B cell (primary cell): ENCODE measurements around the gene CYFIP2. TPM values are rescaled to one million over a fixed set of nuclear protein-coding genes. Genes with fewer than 3 reads are reported as not detected.

Experiments
- ATAC-seq: fragments of 200-7000 bp; cut with Tn5 transposase; one replicate; pipeline ENCODE4 v1.10.0; 2021; ENCODE audit warnings: low read depth, mild to moderate bottlenecking, moderate number of reproducible peaks, moderate library complexity
- CTCF ChIA-PET: fragments of 350-600 bp; sonication (Branson Sonifier 250); formaldehyde crosslinking; loops from one replicate; lab custom pipeline; 2021; ENCODE audit warnings: antibody characterized with exemption, inconsistent platforms; lab: Charles Lee
- POLR2A ChIA-PET: fragments of 350-600 bp; sonication (Branson Sonifier 250); formaldehyde crosslinking; loops from one replicate; lab custom pipeline; 2021; ENCODE audit warnings: antibody characterized with exemption; lab: Charles Lee
- DNase-seq: peaks from one replicate; pipeline ENCODE4 v3.0.0; 2013
- H2AFZ ChIP-seq: 2 replicates; pipeline ENCODE4 v1.6.1; 2012; ENCODE audit warnings: mild to moderate bottlenecking, low read depth, low read length; ENCODE audit not compliant: insufficient read depth, poor library complexity, severe bottlenecking
- H3K27ac ChIP-seq, 2 donors: 1 replicate in 1 of 2; 2 replicates in 1 of 2; pipeline ENCODE4 v1.5.1; 2012 to 2013; ENCODE audit warnings: low read length in 2 of 2, mild to moderate bottlenecking in 2 of 2, moderate library complexity in 1 of 2
- H3K27me3 ChIP-seq, 4 experiments: fragments of 200-600 bp in 1 of 4; sonication (generic) in 1 of 4; replicated peaks in 1 of 4; 1 replicate in 2 of 4; 2 replicates in 2 of 4; pipeline versions ENCODE4 v1.6.1 to v1.7.0; 2013 to 2016; ENCODE audit warnings: low read length in 3 of 4, mild to moderate bottlenecking in 2 of 4, mixed read lengths in 1 of 4, moderate library complexity in 1 of 4; ENCODE audit not compliant: insufficient read depth in 4 of 4, control insufficient read depth in 3 of 4; ENCODE audit errors: control extremely low read depth in 1 of 4
- H3K36me3 ChIP-seq, 2 experiments: replicated peaks in 1 of 2; 1 replicate in 1 of 2; 2 replicates in 1 of 2; pipeline versions ENCODE4 v1.6.1 to v1.7.1; 2013; ENCODE audit warnings: low read length in 1 of 2; ENCODE audit not compliant: insufficient read depth in 2 of 2, control insufficient read depth in 1 of 2; ENCODE audit errors: control extremely low read depth in 1 of 2, extremely low read depth in 1 of 2
- H3K4me1 ChIP-seq, 2 donors: fragments of 200-600 bp in 1 of 2; sonication (generic) in 1 of 2; 1 replicate in 1 of 2; 2 replicates in 1 of 2; pipeline versions ENCODE4 v1.5.1 to v1.6.1; 2013 to 2017; ENCODE audit warnings: low read length in 2 of 2; ENCODE audit not compliant: control insufficient read depth in 2 of 2, insufficient read depth in 2 of 2
- H3K4me2 ChIP-seq: replicated peaks from 2 replicates; pipeline ENCODE3; 2012; ENCODE audit warnings: mild to moderate bottlenecking, low read depth, low read length; ENCODE audit not compliant: poor library complexity, severe bottlenecking
- H3K4me3 ChIP-seq, 5 experiments: fragments of 200-600 bp in 1 of 5; sonication (generic) in 1 of 5; 1 replicate in 3 of 5; 2 replicates in 2 of 5; pipeline versions ENCODE4 v1.5.1 to v1.7.0; 2011 to 2016; ENCODE audit warnings: low read length in 4 of 5, mild to moderate bottlenecking in 4 of 5, low read depth in 2 of 5, control low read depth in 1 of 5, moderate library complexity in 1 of 5; ENCODE audit not compliant: insufficient read depth in 1 of 5; ENCODE audit errors: control extremely low read depth in 1 of 5, extremely low read depth in 1 of 5
- H3K79me2 ChIP-seq: fragments of 200-600 bp; sonication (generic); one replicate; pipeline ENCODE4 v1.6.0; 2016; ENCODE audit warnings: low read length; ENCODE audit not compliant: control insufficient read depth, insufficient read depth
- H3K9ac ChIP-seq: fragments of 200-600 bp; sonication (generic); 2 replicates; pipeline ENCODE4 v1.6.1; 2017; ENCODE audit warnings: mild to moderate bottlenecking, low read length, moderate library complexity
- H3K9me3 ChIP-seq, 3 donors: one replicate each; pipeline versions ENCODE4 v1.6.1 to v1.7.1; 2013; ENCODE audit warnings: low read length in 2 of 3; ENCODE audit not compliant: control insufficient read depth in 2 of 3, insufficient read depth in 1 of 3; ENCODE audit errors: control extremely low read depth in 1 of 3
- H4K20me1 ChIP-seq: 2 replicates; pipeline ENCODE4 v1.6.0; 2012; ENCODE audit warnings: mild to moderate bottlenecking, low read length; ENCODE audit not compliant: insufficient read depth, control insufficient read depth, poor library complexity, severe bottlenecking
- H3K27ac Mint-ChIP-seq: one replicate; pipeline ENCODE4 v1.8.0; 2021; ENCODE audit warnings: mixed read lengths
- H3K27me3 Mint-ChIP-seq: one replicate; pipeline ENCODE4 v1.8.0; 2021; ENCODE audit warnings: mixed read lengths
- H3K4me1 Mint-ChIP-seq: one replicate; pipeline ENCODE4 v1.8.0; 2021; ENCODE audit warnings: mixed read lengths
- H3K4me3 Mint-ChIP-seq: one replicate; pipeline ENCODE4 v1.8.0; 2021; ENCODE audit warnings: mixed read lengths
- H3K9me3 Mint-ChIP-seq: one replicate; pipeline ENCODE4 v1.8.0; 2022; ENCODE audit warnings: mixed read lengths; ENCODE audit not compliant: insufficient read depth
- CTCF ChIP-seq: fragments of 200-600 bp; IDR thresholded peaks from one replicate; pipeline ENCODE4 v1.8.0; 2022; ENCODE audit warnings: antibody characterized with exemption, mild to moderate bottlenecking
- EZH2 ChIP-seq: IDR thresholded peaks from 2 replicates; pipeline ENCODE4 v1.6.1; 2012; ENCODE audit warnings: borderline replicate concordance, low read depth, mild to moderate bottlenecking, moderate library complexity, low read length; ENCODE audit not compliant: insufficient read depth, poor library complexity, severe bottlenecking
- WGBS: methylation state at CpG from one replicate; pipeline ENCODE4 v1.1.5; 2013; ENCODE audit warnings: missing lambda C conversion rate; ENCODE audit not compliant: insufficient coverage; 5-methylcytosine and 5-hydroxymethylcytosine counted together
- intact Hi-C: fragments of 100-400 bp; cut with micrococcal nuclease; formaldehyde crosslinking; loops from one replicate; pipeline ENCODE4 v1.10.0; 2022
- polyA plus RNA-seq: library from polyadenylated mRNA; depleted of rRNA; stranded (reverse); fragments of >200 nt; gene quantifications from 2 replicates; pipeline ENCODE4 v1.2.3, GENCODE V29; 2012
- total RNA-seq, 2 donors: library from RNA; stranded (reverse); fragments of 120-200 nt in 1 of 2; gene quantifications; 1 replicate in 1 of 2; 2 replicates in 1 of 2; pipeline versions ENCODE4 v1.2.3 to v1.2.4, GENCODE V29; 2013 to 2022

The CYFIP2 gene
- total and polyA plus RNA-seq, 2 donors (not counting 1 experiment from before 2014, with no cell fraction given) = 231 to 663 TPM

DNA sequence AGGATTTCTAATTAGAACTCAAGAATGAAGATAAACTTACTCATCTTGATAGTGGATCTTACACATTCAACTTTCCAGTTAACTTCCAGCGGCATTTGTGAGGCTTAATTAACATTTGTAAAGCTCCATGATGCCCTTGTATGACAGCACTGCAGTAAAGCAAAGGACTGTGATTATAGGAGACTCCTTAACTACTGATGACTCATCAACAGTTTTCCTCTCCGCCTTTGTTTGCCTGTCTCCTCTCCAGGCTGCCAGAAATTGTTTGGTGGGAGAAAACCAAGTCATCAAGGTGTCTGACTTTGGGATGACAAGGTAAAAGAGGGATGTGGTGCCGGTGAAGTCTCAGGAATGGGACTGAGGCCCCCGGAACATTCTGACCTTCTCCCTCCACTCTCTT lies 20.4 kb upstream of the CYFIP2 start:
- no peaks in the 10 kb centered on the region for H3K9me3 ChIP-seq
- Mint-ChIP-seq H3K4me3 (no peak overlapping the region), H3K27me3 (no peaks in the 10 kb centered on the region), H3K27ac (no peak overlapping the region), H3K4me1 (peaks cover 14% of the 10 kb centered on the region), H3K9me3 (no peaks in the 10 kb centered on the region)
- ATAC-seq (no peak), DNase-seq (no peak)
- 100% methylated on average over 1 of the region's 4 CpGs for WGBS
- intact Hi-C loops = no loop called here
- TF ChIP-seq CTCF = no peak
- no peak for TF ChIP-seq EZH2
- ChIA-PET POLR2A (no interaction called here), CTCF (interaction anchor here (4.7 to 24.2 kb wide), 2 partner anchors 8 to 76 kb away, joined by 28 to 495 read pairs; no protein-coding TSS in a partner anchor)
- H3K79me2 ChIP-seq = no peaks in the 10 kb centered on the region
- H3K27ac ChIP-seq = no peak overlapping the region
- no peak overlapping the region for H3K9ac ChIP-seq
- H3K27me3 ChIP-seq = no peaks in the 10 kb centered on the region
- no peak overlapping the region for H3K4me3 ChIP-seq
- no peak overlapping the region for H2AFZ ChIP-seq
- no peak overlapping the region for H3K4me2 ChIP-seq
- no peaks in the 10 kb centered on the region for H4K20me1 ChIP-seq
- H3K4me1 ChIP-seq = peaks cover 7 to 8% of the 10 kb centered on the region in 2 donors
- H3K36me3 ChIP-seq = no peaks in the 10 kb centered on the region

DNA sequence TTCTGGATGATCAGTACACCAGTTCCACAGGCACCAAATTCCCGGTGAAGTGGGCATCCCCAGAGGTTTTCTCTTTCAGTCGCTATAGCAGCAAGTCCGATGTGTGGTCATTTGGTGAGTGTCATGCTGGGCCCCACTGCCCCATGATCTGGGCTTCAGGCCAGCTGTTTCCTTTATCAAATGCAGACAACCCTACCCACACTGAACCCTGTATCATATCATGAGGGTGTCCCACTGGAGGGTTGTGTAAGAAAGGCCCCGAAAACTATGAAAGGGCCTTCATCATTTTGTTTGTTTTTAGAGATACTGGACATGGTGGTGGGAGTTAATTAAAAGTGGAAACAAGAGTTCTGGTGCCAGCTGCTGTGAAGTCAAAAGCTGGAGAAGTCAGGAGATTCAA lies 20.0 kb upstream of the CYFIP2 start:
- Histone ChIP-seq H4K20me1 (no peaks in the 10 kb centered on the region), H3K36me3 (no peaks in the 10 kb centered on the region), H3K27ac (no peak overlapping the region), H3K4me2 (no peak overlapping the region), H3K4me3 (no peak overlapping the region), H3K79me2 (no peaks in the 10 kb centered on the region), H3K27me3 (no peaks in the 10 kb centered on the region), H3K9me3 (no peaks in the 10 kb centered on the region), H3K9ac (no peak overlapping the region), H3K4me1 (peaks cover 7 to 8% of the 10 kb centered on the region in 2 donors), H2AFZ (no peak overlapping the region)
- no peak for ATAC-seq
- ChIA-PET CTCF (interaction anchor here (24.2 kb wide), 1 partner anchor 76 kb away, joined by 495 read pairs; no protein-coding TSS in a partner anchor), POLR2A (no interaction called here)
- Mint-ChIP-seq H3K27me3 (no peaks in the 10 kb centered on the region), H3K27ac (no peak overlapping the region), H3K4me3 (no peak overlapping the region), H3K9me3 (no peaks in the 10 kb centered on the region), H3K4me1 (peaks cover 14% of the 10 kb centered on the region)
- DNase-seq = no peak
- intact Hi-C loops = no loop called here
- 90% methylated on average over 2 of the region's 4 CpGs for WGBS
- TF ChIP-seq EZH2 (no peak), CTCF (no peak)
